WTC11 (cell line): ENCODE data around the gene UQCRQ.

ENCODE experiments used
- CTCF ChIP-seq: fragments of 200-600 bp; IDR thresholded peaks from 2 replicates; pipeline ENCODE4 v1.8.0; 2022; ENCODE audit warnings: antibody characterized with exemption
- E2F1 ChIP-seq: sonication (generic); formaldehyde crosslinking; IDR thresholded peaks from 2 replicates; pipeline ENCODE4 v1.8.0; 2022; ENCODE audit warnings: mild to moderate bottlenecking, missing genetic modification reagents
- IRF2 ChIP-seq: sonication (generic); formaldehyde crosslinking; IDR thresholded peaks from 2 replicates; pipeline ENCODE4 v1.8.0; 2022; ENCODE audit warnings: low read depth, missing genetic modification reagents, borderline replicate concordance
- MAX ChIP-seq: sonication (generic); formaldehyde crosslinking; IDR thresholded peaks from 2 replicates; pipeline ENCODE4 v1.8.0; 2022; ENCODE audit warnings: mild to moderate bottlenecking, missing genetic modification reagents
- NR2C2 ChIP-seq: sonication (generic); formaldehyde crosslinking; IDR thresholded peaks from 2 replicates; pipeline ENCODE4 v1.8.0; 2022; ENCODE audit warnings: mild to moderate bottlenecking, missing genetic modification reagents
- SOX15 ChIP-seq: fragments of 250-450 bp; sonication (Bioruptor Pico); IDR thresholded peaks from 2 replicates; pipeline ENCODE4 v1.9.0; 2021; ENCODE audit warnings: mild to moderate bottlenecking

GRCh38 chr5:132817011-132817410 is 49.4 kb upstream of the UQCRQ start:
- no peak for TF ChIP-seq IRF2 (CRISPR knock-in tag)
- TF ChIP-seq CTCF, result no peak
- TF ChIP-seq NR2C2 (CRISPR knock-in tag), result no peak
- TF ChIP-seq MAX (CRISPR knock-in tag), result no peak
- TF ChIP-seq E2F1, result no peak
- no peak for TF ChIP-seq SOX15 (CRISPR knock-in tag)
